ENCODE results near the gene RECQL5.

GRCh38 chr17:75611851-75612429 lies 55.0 kb downstream of the RECQL5 start:
- no peak for TF ChIP-seq POLR2A (IDR thresholded peaks at IDR 0.05)
- TF ChIP-seq, protein P1, sequence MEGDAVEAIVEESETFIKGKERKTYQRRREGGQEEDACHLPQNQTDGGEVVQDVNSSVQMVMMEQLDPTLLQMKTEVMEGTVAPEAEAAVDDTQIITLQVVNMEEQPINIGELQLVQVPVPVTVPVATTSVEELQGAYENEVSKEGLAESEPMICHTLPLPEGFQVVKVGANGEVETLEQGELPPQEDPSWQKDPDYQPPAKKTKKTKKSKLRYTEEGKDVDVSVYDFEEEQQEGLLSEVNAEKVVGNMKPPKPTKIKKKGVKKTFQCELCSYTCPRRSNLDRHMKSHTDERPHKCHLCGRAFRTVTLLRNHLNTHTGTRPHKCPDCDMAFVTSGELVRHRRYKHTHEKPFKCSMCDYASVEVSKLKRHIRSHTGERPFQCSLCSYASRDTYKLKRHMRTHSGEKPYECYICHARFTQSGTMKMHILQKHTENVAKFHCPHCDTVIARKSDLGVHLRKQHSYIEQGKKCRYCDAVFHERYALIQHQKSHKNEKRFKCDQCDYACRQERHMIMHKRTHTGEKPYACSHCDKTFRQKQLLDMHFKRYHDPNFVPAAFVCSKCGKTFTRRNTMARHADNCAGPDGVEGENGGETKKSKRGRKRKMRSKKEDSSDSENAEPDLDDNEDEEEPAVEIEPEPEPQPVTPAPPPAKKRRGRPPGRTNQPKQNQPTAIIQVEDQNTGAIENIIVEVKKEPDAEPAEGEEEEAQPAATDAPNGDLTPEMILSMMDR (IDR thresholded peaks at IDR 0.05), result no peak

Measured in thyroid gland (tissue), 4 donors.